Heart left ventricle (tissue), 13 donors: ENCODE measurements around the gene PCLAF.

Experiments
- POLR2A ChIP-seq, 2 donors: fragments of 450-650 bp; IDR thresholded peaks; one replicate each; pipeline ENCODE4 v1.6.1; 2017; ENCODE audit warnings: antibody characterized with exemption in 2 of 2, mild to moderate bottlenecking in 2 of 2, moderate library complexity in 2 of 2
- TF ChIP-seq, protein P1 (sequence below), 12 donors: fragments of 200-600 bp; sonication (generic) in 4 of 12; IDR thresholded peaks; one replicate each; pipeline versions ENCODE4 v1.5.0 to v1.8.0; 2018 to 2022; ENCODE audit warnings: antibody characterized with exemption in 12 of 12, mild to moderate bottlenecking in 5 of 12
- donor health status: ischemic (EF 13 %, LVEDD 7.1; RV severe dilation, severe dysfunction).
- donor health status: DM: no; HTN: yes; CAD: no.
- donor health status: DM: no; HTN: no; CAD: no.
- donor health status: ischemic (EF 25% LVEDD 6.9; RV normal size, moderate dysfunction).
- donor health status: ischemic (EF 25% LVEDD 5.7; RV mildly dilated, moderate dysfunction).
- donor health status: ischemic (EF 35%, LVEDD 5.7; RV mildly dilated, moderate dysfunction).
- donor health status: nonischemic (EF 11% LVEDD 7.7; RV severe dilation, severe dysfunction).
- donor health status: DM: yes; HTN: yes; CAD: no.
- donor health status: PGD.
- donor health status: ischemic (EF 29% LVEDD 5.4; RV normal size, mild dysfunction).
- donor health status: nonischemic (EF 23%, LVEDD 6.1; RV moderate dilation, normal function).

DNA sequence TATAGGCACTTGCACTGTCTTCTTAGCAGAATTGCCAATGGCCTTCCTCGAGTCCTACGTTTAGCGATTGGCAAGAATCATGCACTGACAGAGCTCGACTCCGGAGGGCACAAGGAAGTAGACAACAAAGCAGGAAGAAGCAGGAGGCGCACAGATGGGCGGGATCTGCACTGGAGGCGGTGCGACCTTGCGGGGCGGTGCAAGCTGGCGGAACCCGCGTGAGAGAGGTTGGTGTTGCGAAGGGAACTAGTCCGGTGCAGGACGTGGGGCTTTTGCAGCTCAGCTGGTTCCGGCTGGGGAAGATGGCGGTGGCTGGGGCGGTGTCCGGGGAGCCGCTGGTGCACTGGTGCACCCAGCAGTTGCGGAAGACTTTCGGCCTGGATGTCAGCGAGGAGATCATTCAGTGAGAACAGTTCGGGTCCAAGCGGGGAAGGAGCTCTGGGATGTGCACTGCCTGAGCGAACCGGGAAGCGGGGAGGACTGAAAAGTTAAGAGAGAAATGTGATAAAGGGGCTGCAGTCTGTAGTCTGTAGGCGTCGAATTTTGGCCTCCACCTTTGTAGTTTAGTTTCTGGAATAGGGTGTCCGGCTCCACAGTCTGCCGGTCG lies 6.4 kb upstream of the PCLAF start, which contains the start of gene TRIP4:
- TF ChIP-seq, protein P1, sequence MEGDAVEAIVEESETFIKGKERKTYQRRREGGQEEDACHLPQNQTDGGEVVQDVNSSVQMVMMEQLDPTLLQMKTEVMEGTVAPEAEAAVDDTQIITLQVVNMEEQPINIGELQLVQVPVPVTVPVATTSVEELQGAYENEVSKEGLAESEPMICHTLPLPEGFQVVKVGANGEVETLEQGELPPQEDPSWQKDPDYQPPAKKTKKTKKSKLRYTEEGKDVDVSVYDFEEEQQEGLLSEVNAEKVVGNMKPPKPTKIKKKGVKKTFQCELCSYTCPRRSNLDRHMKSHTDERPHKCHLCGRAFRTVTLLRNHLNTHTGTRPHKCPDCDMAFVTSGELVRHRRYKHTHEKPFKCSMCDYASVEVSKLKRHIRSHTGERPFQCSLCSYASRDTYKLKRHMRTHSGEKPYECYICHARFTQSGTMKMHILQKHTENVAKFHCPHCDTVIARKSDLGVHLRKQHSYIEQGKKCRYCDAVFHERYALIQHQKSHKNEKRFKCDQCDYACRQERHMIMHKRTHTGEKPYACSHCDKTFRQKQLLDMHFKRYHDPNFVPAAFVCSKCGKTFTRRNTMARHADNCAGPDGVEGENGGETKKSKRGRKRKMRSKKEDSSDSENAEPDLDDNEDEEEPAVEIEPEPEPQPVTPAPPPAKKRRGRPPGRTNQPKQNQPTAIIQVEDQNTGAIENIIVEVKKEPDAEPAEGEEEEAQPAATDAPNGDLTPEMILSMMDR (IDR thresholded peaks at IDR 0.05), result peak in 3 of 12 donors; percentile 20 to 37 (median 27)
- TF ChIP-seq POLR2A (IDR thresholded peaks at IDR 0.05), result peak in 1 of 2 donors; percentile 68
